Hepatocyte (in vitro differentiated cells): Measurements from ENCODE around the gene LRRC1.

Experiments used
- CTCF ChIP-seq: fragments of 200-600 bp; sonication (generic); IDR thresholded peaks from 2 replicates; pipeline ENCODE4 v1.5.1; 2016; ENCODE audit warnings: antibody characterized with exemption, mild to moderate bottlenecking; ENCODE audit not compliant: poor library complexity
- EZH2 ChIP-seq: fragments of 200-600 bp; sonication (generic); IDR thresholded peaks from 2 replicates; pipeline ENCODE4 v1.6.1; 2016; ENCODE audit warnings: antibody characterized with exemption, mild to moderate bottlenecking, borderline replicate concordance
- EZH2phosphoT487 ChIP-seq: fragments of 200-600 bp; sonication (generic); IDR thresholded peaks from one replicate; pipeline ENCODE4 v1.6.1; 2018; ENCODE audit warnings: antibody characterized with exemption, mild to moderate bottlenecking, low read depth, moderate library complexity; ENCODE audit not compliant: unreplicated experiment, severe bottlenecking

DNA sequence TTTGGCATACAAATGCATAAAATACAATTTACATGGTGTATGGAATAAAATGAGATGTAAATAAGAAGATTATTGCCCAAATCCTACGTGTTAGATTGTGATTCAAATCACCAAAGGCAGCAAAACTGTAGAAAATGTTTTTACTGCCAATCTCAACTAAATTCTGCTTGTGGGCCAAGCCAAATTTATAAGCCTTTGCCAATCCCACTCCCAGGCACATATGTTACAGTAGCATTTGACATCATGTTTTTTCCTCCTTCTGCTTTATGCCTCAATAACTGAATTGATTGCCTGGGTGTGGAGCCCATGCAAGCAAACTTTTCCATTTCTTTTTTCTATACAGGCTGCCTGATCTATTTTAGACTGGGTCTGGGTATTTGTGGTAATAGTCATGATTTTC is 36.3 kb upstream of the LRRC1 start:
- no peak for TF ChIP-seq EZH2
- no peak for TF ChIP-seq EZH2phosphoT487
- TF ChIP-seq CTCF: no peak
